GM18498 (cell line): ENCODE results near the gene RXRA.

Experiments used
- ATAC-seq: cut with Tn5 transposase; IDR thresholded peaks from one replicate; pipeline ENCODE4 v1.9.1; 2021; ENCODE audit warnings: mild to moderate bottlenecking, moderate library complexity; ENCODE audit not compliant: unreplicated experiment

Gene RXRA

DNA sequence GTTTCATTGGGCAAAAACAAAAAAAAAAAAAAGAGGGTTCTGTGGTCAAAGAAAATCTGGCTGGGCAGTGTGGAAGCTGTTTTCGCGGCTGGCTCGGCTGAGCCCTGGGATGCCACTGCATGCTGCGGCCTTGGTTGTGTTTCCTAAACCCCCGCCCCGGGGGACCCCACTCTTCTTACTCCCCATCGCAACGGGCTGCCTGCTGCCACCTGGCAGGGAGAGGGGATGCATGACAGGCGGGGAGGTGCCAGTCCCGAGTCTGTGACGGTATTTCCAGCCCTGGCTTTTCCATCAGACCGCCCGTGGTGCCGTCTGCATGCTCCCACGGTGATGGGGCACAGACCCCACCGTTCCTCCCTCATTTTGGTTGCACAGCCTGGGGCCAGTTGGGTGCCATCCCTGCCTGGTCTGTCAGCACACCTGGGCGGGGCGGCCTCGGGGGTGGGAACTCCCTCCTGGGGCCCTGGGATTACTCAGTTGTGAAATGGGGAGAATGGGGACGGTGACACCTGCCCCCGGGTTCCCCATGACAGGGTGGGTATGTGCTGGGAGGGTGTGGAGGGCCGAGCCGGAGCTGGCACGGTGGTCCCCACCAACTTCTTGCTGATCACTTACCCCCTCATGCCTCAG, 101.0 kb downstream of the RXRA start:
- ATAC-seq: no peak

- ATAC-seq: no peak
These were observed 102.3 kb downstream of the RXRA start for GRCh38 chr9:134428559-134428958.

- no peak for ATAC-seq
These were observed 102.8 kb downstream of the RXRA start for GRCh38 chr9:134429007-134429406.

GRCh38 chr9:134429481-134429880, 103.2 kb downstream of the RXRA start:
- no peak for ATAC-seq

- ATAC-seq: no peak
These were observed 104.8 kb downstream of the RXRA start for GRCh38 chr9:134431095-134431494.

- ATAC-seq: no peak
These were observed 105.4 kb downstream of the RXRA start for GRCh38 chr9:134431626-134432025.

- no peak for ATAC-seq
These were observed 106.2 kb downstream of the RXRA start for GRCh38 chr9:134432471-134432870.

DNA sequence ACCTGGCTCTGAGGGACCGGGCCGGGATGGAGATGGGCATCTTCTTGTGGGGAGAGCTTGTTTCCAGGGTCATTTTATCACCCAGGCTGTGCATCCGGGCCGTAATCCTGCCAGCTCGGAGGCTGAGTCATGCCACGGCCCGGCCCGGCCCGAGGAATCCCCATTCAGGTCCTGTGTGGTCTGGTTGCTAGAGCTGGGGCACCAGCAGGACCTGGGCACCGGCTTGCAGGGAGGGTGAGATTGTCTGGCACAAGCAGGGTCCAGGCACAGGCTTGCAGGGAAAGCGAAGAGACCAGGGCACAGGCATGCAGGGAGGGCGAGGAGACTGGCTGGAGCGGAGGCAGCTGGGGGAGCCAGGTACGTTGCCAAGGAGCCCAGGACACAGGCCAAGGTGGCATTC, 106.8 kb downstream of the RXRA start:
- ATAC-seq: no peak

GRCh38 chr9:134433909-134434882, 107.9 kb downstream of the RXRA start:
- ATAC-seq: no peak

DNA sequence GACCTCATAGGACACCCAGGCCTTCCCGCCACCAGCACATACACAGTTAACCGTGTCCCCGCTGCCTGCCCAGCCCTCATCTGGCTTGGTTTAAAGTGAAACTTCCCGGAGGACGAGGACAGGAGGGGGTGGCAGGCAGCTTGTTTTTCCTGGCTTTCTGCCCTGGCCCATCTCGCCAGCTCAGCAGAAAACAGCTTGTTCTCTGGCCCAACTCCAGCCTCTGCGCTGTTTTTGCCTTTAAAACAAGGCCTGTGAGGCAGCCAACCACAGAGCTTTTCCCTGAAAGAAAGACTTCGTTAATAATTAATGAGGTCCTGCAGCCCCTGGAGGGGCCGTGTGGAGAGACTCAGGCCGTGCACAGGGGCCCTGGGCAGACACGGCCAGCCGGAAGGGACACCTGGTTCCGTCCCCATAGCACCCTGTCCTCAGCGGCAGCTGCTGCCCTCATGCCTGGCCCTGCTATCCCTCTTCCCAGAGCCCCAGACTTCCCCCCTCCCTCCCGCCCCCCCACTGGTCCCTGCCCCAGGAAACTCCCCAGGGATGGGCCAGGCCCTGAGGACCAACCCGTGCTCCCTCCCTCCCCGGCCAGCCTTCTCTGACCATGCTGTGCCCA, 108.7 kb downstream of the RXRA start:
- no peak for ATAC-seq

DNA sequence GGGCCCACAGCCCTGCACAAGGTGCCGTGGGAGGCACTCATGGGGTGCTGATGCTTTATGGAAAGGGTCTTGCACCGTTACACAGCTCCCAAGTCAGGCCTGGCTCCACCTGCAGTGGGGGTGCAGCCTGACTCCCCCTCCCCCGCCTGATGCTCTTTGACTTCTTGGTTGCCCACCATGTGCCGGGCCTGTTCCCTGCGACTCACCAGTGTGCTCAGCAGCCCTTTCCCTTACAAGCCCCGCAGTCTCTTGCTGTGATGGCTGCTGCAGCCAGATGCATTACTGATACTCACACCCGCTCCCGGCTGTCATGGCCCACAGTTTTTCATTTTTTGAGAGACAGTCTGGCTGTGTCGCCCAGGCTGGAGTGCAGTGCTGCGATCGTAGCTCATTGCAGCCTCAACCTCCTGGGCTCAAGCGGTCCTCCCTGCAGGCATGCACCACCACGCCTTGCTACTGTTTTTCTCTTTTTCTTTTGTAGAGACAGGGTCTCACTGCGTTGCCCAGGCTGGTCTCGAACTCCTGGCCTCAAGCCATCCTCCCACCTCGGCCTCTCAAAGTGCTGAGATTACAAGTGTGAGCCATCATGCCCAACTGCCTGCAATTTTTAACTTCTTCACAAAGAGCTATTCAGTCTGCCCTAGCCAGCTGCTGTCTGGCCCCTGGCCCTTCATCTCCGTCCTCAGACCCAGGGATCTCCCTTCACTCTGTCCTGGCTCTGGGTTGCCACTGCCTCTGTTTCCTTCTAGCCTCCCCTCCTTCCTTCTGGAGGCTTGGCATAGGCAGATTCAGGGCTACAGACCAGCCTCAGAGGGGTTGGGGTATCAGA, 109.5 kb downstream of the RXRA start:
- no peak for ATAC-seq

DNA sequence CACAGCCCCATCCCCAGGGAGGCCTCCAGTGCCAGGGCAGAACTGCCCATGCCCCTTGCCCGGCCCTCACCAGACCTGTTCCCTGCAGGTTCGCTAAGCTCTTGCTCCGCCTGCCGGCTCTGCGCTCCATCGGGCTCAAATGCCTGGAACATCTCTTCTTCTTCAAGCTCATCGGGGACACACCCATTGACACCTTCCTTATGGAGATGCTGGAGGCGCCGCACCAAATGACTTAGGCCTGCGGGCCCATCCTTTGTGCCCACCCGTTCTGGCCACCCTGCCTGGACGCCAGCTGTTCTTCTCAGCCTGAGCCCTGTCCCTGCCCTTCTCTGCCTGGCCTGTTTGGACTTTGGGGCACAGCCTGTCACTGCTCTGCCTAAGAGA, 110.1 kb downstream of the RXRA start:
- no peak for ATAC-seq

DNA sequence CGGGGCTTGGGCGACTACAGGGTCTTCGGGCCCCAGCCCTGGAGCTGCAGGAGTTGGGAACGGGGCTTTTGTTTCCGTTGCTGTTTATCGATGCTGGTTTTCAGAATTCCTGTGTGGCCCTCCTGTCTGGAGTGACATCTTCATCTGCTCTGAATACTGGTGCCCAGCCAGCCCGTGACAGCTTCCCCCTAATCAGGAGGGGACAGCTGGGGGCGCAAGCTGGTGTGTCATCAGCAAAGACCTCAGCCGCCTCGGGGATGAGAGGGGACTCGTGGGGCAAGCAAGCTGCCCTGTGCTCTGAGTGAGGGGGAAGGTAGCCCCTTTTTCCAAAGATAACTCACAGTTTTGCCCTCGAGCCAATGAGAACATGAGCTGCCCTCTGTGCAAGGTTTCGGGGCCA, 110.7 kb downstream of the RXRA start:
- ATAC-seq: no peak

GRCh38 chr9:134437403-134438194, 111.3 kb downstream of the RXRA start:
- no peak for ATAC-seq

DNA sequence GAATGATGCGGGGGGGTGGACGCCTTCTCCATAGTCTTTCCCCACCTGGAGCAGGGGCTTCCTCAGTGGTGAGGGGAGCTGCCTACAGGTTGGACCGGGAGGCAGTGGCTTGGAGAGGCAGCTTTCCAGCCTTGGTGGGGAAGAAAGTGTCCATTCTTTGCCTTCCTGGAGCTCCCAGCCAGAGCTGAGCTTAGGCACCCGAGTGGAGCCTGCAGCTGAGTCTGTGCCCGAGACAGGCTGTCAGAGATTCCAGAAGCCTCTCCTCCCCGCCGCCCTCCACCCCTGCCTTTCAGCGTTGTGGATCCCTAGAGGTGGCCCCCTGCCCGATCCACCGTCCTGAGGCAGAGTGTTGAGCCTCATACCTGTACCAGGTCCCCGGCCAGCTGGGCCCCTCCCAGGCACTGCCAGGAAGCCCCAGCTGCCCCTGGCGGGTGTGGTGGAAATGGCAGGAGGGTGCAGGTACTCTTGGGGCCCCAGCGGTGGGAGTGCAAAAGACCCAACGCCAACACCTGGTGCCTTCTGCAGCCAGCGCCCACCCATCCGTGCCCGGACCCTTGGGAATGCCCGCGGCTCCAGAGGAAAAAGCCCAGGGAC, 112.0 kb downstream of the RXRA start:
- ATAC-seq: no peak

DNA sequence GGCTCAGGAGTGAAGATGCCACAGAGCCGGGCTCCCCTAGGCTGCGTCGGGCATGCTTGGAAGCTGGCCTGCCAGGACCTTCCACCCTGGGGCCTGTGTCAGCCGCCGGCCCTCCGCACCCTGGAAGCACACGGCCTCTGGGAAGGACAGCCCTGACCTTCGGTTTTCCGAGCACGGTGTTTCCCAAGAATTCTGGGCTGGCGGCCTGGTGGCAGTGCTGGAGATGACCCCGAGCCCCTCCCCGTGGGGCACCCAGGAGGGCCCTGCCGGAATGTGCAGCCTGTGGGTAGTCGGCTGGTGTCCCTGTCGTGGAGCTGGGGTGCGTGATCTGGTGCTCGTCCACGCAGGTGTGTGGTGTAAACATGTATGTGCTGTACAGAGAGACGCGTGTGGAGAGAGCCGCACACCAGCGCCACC, 113.1 kb downstream of the RXRA start:
- ATAC-seq: no peak

GRCh38 chr9:134440636-134441226, 114.5 kb downstream of the RXRA start:
- ATAC-seq: no peak

DNA sequence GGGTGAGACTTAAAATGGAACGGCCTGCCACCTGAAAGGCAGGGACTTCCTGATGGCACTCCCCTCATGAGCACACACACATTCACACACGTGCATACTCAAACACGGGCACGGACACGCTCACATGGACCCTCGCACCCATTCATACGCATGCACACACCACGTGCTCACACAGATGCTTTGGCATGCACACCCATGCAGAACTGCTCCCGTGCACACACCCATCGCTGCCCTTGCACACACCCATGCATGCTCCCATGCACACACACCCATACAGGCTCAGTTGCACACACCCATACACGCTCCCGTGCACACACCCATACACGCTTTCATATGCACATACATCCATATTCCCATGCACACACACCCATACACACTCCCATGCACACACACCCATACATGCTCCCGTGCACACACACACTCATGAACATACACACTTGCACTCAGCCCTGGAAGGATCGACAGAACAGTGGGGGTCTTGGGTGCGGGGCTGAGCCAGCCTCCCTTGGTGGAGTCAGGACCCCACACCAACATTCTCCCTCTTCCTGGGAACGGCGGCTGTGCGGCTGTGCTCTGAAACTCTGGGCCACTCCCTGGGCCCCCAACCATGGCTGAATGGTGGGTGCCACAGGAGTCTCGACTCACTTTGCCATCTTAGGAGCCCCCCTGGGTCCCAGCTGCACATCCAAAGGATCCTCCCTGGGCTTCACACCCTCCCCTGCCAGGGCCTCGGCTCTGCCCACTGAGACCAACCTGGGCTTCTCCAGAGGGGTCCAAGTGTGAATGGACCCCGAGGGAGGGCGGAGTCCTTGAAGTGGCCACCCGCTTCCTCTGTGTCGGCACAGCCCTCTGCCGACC, 115.2 kb downstream of the RXRA start:
- ATAC-seq: no peak
